ENCODE data around the gene LGALSL. TPM values are rescaled to one million over a fixed set of nuclear protein-coding genes. Genes with fewer than 3 reads are reported as not detected.

LGALSL gene
- total and polyA plus RNA-seq, 2 of the 13 experiments (the other 11 are each of a cell fraction or from before 2014, with no cell fraction given) = 15.4 to 20.0 TPM

DNA sequence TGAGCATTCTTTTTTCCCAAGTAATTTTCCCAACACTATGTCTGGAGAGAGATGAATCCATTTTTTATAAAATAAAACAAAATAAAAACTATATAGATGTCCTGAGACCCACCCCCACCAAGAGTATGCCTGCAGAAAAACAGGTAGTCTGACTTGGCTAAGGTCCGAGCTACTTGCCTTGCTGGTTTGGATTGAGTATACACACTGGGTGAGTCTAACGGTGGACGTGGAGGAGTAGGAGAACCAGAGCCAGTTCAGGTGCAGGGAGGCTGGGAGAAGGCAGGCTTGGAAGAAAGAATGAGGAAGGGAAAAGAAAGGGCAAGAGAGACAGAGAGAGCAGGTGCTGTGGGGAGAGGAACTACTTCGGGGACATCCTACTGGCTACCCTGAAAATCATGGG lies 48.9 kb downstream of the LGALSL start:
- H3K79me2 ChIP-seq (ENCODE audit: insufficient read depth, low read length) = no peaks in the 10 kb centered on the region
- H3K9ac ChIP-seq (ENCODE audit: insufficient read depth, low read depth, low read length) = no peak overlapping the region
- H3K4me1 ChIP-seq (ENCODE audit: insufficient read depth, low read length) = no peaks in the 10 kb centered on the region
- FAIRE-seq (no peak), ATAC-seq (no peak), DNase-seq (ENCODE audit: low spot score) (no peak)
- WGBS (ENCODE audit: low lambda C conversion rate) = 25% methylated on average over 4 of the region's 4 CpGs
- H2AFZ ChIP-seq (ENCODE audit: low read length) = no peak overlapping the region
- no TSS peak for BruUV-seq (replicated peaks)
- intact Hi-C loops (cut with micrococcal nuclease; ENCODE audit: unreplicated experiment) (no loop called here), in situ Hi-C loops (cut with HindIII; ENCODE audit: extremely low pct_ligation_motif_present, low pct_unique_long_range_greater_than_20kb) (no loop called here)
- no peak overlapping the region for H3K4me2 ChIP-seq (ENCODE audit: low read depth, low read length)
- POLR2A ChIA-PET = no interaction called here
- H4K20me1 ChIP-seq (ENCODE audit: insufficient read depth, low read length) = no peaks in the 10 kb centered on the region
- peaks cover 2 to 24% of the 10 kb centered on the region in 2 experiments; a peak in 2 of 5 replicates for H3K27me3 ChIP-seq (ENCODE audit: control insufficient read depth in 1 of 2, insufficient read depth in 2 of 2, low read length in 2 of 2)
- H3K27ac ChIP-seq (ENCODE audit: extremely low read length, insufficient read depth, low read length) = no peak overlapping the region
- H3K9me3 ChIP-seq (ENCODE audit: low read length) = no peaks in the 10 kb centered on the region
- H3K36me3 ChIP-seq (replicated peaks in 1 of 2; ENCODE audit: control insufficient read depth in 1 of 2, insufficient read depth in 2 of 2, low read length in 2 of 2) = no peaks in the 10 kb centered on the region
- TF ChIP-seq ETV5 (CRISPR knock-in tag; IDR thresholded peaks at IDR 0.05; ENCODE audit: borderline replicate concordance) (no peak), TRIM24 (CRISPR knock-in tag; IDR thresholded peaks at IDR 0.05) (no peak), ZNF337 (CRISPR knock-in tag; IDR thresholded peaks at IDR 0.05; ENCODE audit: borderline replicate concordance, low read depth) (no peak), FOXA3 (CRISPR knock-in tag; IDR thresholded peaks at IDR 0.05) (no peak), STAG1 (CRISPR knock-in tag; IDR thresholded peaks at IDR 0.05) (no peak), ZNF792 (CRISPR knock-in tag; IDR thresholded peaks at IDR 0.05) (no peak), ZBTB7A (CRISPR knock-in tag; IDR thresholded peaks at IDR 0.05) (no peak)
- TF ChIP-seq, protein P1, sequence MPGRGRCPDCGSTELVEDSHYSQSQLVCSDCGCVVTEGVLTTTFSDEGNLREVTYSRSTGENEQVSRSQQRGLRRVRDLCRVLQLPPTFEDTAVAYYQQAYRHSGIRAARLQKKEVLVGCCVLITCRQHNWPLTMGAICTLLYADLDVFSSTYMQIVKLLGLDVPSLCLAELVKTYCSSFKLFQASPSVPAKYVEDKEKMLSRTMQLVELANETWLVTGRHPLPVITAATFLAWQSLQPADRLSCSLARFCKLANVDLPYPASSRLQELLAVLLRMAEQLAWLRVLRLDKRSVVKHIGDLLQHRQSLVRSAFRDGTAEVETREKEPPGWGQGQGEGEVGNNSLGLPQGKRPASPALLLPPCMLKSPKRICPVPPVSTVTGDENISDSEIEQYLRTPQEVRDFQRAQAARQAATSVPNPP (CRISPR knock-in tag; IDR thresholded peaks at IDR 0.05) = no peak
- CTCF ChIA-PET (ENCODE audit: low intra/inter-chr PET ratio, low total read pairs) = no interaction called here
- no peak overlapping the region for H3K4me3 ChIP-seq (replicated peaks in 1 of 3; ENCODE audit: insufficient read depth in 1 of 3, low read depth in 2 of 3, low read length in 3 of 3)
